Skin of body (tissue), 2 donors: ENCODE results near the gene ZNF200. TPM values are rescaled to one million over a fixed set of nuclear protein-coding genes. Genes with fewer than 3 reads are reported as not detected.

Source experiments
- DNase-seq: peaks from one replicate; lab custom pipeline; 2025; lab: John Stamatoyannopoulos, UW
- total RNA-seq: library from RNA; depleted of rRNA; stranded (reverse); fragments of >200 nt; gene quantifications from one replicate; pipeline ENCODE4 v1.2.3, GENCODE V29; 2014

The ZNF200 gene
- total RNA-seq, 1 donor from 2014 or later: 5.6 TPM

DNA sequence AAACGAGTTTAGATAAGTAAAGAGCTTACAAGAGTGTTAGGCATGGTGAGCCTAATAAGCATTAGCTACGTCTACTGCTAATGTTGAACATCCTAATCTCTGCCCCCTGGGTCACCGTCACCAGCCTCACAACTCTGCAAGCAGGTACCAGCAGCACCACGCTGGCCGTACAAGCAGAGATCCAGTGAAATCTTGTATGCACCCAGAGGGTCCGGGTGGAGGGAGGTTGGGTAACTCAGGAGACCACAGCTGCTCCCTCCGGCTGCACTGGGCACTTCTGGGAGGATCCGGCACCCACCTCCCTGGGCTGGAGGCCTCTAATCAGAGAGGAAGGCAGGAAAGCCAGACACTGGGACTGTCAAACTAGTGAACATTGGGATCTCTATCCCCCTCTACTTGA lies 55.3 kb downstream of the ZNF200 start:
- DNase-seq: no peak

DNA sequence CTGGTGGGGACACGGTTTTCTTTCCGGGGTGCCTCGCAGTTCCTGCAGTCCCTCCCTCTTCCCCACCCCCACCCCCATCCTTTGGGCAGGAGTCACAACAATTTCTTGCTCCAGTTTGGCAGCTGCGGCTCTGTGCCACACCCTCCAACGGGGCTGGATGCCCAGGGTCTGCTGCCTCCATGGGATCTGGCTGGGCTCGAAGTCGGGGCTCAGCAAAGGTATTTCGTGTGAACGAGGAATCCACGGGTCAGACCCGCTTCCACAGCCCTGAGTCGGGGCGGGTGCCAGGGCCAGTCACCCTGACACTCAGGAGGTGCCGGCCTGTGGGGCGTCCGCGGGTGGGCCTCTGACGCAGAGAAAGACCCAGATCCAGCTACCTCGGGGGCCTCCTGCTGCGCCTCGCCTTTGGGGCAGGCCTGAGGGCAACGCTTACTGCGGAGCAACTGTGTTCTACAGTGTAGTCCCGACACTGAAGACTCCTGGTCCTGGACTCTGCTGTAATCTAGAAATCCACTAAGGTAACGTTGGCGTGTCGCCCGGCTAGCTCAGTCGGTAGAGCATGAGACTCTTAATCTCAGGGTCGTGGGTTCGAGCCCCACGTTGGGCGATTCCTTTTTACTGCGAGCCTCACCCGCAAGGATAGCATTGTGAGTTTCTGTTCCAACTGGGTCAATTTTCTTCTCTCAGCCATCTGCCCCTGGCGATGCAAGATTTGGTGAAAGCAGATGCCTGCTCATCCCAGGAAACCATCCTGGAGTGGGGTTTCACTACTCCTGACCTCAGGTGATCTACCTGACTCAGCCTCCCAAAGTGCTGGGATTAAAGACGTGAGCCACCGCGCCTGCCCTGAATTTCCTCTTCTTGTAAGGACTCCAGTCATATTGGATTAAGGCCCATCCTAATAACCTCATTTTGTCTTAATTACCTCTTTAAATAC lies 59.5 kb downstream of the ZNF200 start:
- DNase-seq: no peak

DNA sequence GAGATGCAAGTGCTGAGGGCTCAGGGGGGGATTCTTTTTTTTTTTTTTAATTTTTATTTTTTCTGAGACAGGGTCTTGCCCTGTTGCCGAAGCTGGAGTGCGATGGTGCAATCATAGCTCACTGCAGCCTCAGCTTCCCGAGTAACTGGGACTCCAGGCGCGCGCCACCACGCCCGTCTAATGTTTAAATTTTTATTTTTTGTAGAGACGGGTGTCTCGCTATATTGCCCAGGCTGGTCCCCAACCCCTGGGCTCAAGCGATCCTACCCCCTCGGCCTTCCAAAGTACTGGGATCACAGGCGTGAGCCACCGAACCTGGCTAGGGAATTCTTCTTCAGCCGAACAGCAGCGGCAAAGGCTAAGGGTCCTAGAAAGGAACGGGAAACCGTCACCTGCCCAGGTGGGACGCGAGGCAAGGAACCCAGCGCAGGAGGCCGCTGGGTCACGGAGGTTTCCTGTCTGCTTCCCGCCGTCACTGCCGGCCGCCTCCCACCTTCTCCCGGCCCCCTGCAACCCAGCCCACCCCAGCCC lies 60.3 kb downstream of the ZNF200 start:
- DNase-seq: no peak

DNA sequence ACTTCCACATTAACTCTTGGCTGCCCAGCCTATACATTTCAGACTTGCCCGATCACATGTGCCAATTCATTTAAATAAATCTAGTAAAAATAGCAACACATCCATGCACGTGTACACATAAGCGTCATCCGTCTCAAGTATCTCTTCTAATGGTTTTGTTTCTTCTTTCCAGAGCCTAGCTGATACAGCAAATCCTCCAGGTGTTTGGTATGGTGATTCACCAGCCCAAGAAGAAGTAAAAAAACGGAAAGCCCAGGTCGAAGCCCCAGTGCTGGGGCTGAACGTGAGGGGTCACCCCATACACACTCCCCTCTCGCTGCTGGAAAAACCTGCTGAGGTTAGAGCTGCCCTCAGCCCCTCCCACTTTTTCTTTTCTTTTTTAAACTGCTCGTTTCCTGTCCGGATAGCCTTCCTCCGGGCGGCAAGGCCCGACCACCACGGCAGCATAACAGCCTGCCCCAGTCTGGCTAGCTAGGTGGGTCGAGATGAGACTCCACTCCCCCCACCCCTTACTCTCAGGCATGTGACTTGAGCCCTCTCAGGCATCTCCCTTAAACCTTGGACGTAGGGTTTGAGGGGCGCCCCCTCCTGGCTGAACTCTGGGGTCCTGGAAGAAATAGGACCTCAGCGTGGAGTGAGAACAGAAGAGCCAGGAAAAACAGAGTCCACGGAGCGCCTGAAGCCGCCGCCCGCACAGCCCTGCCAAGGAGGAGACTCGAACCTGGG lies 60.9 kb downstream of the ZNF200 start:
- DNase-seq: no peak

Other genes starting within 250 kb of the ZNF200 start
- 0.39 TPM for gene CLDN9, start 222.2 kb downstream of the ZNF200 start, total RNA-seq
- gene CLDN6, start 217.0 kb downstream of the ZNF200 start, total RNA-seq: 0.59 TPM
- 41.0 TPM for gene TNFRSF12A, start 214.8 kb downstream of the ZNF200 start, total RNA-seq
- 15.4 TPM for gene HCFC1R1, start 211.2 kb downstream of the ZNF200 start, total RNA-seq
- gene THOC6, start 211.1 kb downstream of the ZNF200 start, total RNA-seq: 13.7 TPM
- gene BICDL2, start 198.2 kb downstream of the ZNF200 start, total RNA-seq: 10.9 TPM
- 0.99 TPM for gene MMP25, start 188.6 kb downstream of the ZNF200 start, total RNA-seq
- gene IL32, start 169.5 kb downstream of the ZNF200 start, total RNA-seq: 26.5 TPM
- not detected for gene ZSCAN10, start 135.9 kb downstream of the ZNF200 start, total RNA-seq
- 6.1 TPM for gene ZNF205, start 122.6 kb downstream of the ZNF200 start, total RNA-seq
- gene ZNF213, start 100.1 kb downstream of the ZNF200 start, total RNA-seq: 4.0 TPM
- gene OR1F1, start 47.0 kb downstream of the ZNF200 start, total RNA-seq: not detected
- 1.8 TPM for gene MEFV, start 21.5 kb upstream of the ZNF200 start, total RNA-seq
- gene ZNF263, start 48.3 kb upstream of the ZNF200 start, total RNA-seq: 35.3 TPM
- gene TIGD7, start 70.3 kb upstream of the ZNF200 start, total RNA-seq: 10.3 TPM
- gene ZNF75A, start 70.3 kb upstream of the ZNF200 start, total RNA-seq: 21.4 TPM
- gene OR2C1, start 120.7 kb upstream of the ZNF200 start, total RNA-seq: 0.30 TPM
- 8.3 TPM for gene ZSCAN32, start 165.8 kb upstream of the ZNF200 start, total RNA-seq
- gene ZNF174, start 166.1 kb upstream of the ZNF200 start, total RNA-seq: 5.7 TPM
- 2.6 TPM for gene ZNF597, start 208.3 kb upstream of the ZNF200 start, total RNA-seq
- 21.9 TPM for gene NAA60, start 208.5 kb upstream of the ZNF200 start, total RNA-seq